ENCODE measurements around the gene ZEB2. TPM values are rescaled to one million over a fixed set of nuclear protein-coding genes. Genes with fewer than 3 reads are reported as not detected.

ZEB2 gene
- polyA plus RNA-seq, 1 donor from 2014 or later, result 51.5 TPM

- Mint-ChIP-seq H3K9me3 (no peaks in the 10 kb centered on the region), H3K27me3 (no peaks in the 10 kb centered on the region), H3K27ac (no peak overlapping the region), H3K4me1 (peaks cover 1 to 13% (median 5%) of the 10 kb centered on the region in 3 donors), H3K4me3 (no peak overlapping the region), H3K36me3 (peaks cover 3% of the 10 kb centered on the region)
Observed at GRCh38 chr2:144401036-144401435, 118.9 kb downstream of the ZEB2 start.

GRCh38 chr2:144396318-144396717 lies 123.6 kb downstream of the ZEB2 start:
- no peak overlapping the region for H3K27ac Mint-ChIP-seq
- H3K4me3 Mint-ChIP-seq, result no peak overlapping the region
- H3K9me3 Mint-ChIP-seq, result no peaks in the 10 kb centered on the region
- H3K36me3 Mint-ChIP-seq, result peaks cover 8% of the 10 kb centered on the region
- no peaks in the 10 kb centered on the region for H3K27me3 Mint-ChIP-seq
- H3K4me1 Mint-ChIP-seq, result peaks cover 0 to 5% (median 3%) of the 10 kb centered on the region in 3 donors

- no peaks in the 10 kb centered on the region for H3K27me3 Mint-ChIP-seq
- peaks cover 8% of the 10 kb centered on the region for H3K36me3 Mint-ChIP-seq
- H3K27ac Mint-ChIP-seq, result no peak overlapping the region
Observed at GRCh38 chr2:144390424-144391020, 129.4 kb downstream of the ZEB2 start.

GRCh38 chr2:144389930-144390311 lies 130.0 kb downstream of the ZEB2 start:
- H3K27ac Mint-ChIP-seq, result no peak overlapping the region
- H3K27me3 Mint-ChIP-seq, result no peaks in the 10 kb centered on the region
- no peak overlapping the region for H3K4me3 Mint-ChIP-seq
- H3K9me3 Mint-ChIP-seq, result no peaks in the 10 kb centered on the region
- peaks cover 0 to 6% (median 3%) of the 10 kb centered on the region in 3 donors for H3K4me1 Mint-ChIP-seq
- peaks cover 6% of the 10 kb centered on the region for H3K36me3 Mint-ChIP-seq

More at GRCh38 chr2:144390424-144391020, 129.4 kb downstream of the ZEB2 start:
- H3K4me3 Mint-ChIP-seq, result no peak overlapping the region
- H3K4me1 Mint-ChIP-seq, result peaks cover 0 to 3% (median under 1%) of the 10 kb centered on the region in 3 donors
- no peaks in the 10 kb centered on the region for H3K9me3 Mint-ChIP-seq

- Mint-ChIP-seq H3K27ac (no peak overlapping the region), H3K4me1 (peaks cover 0 to 8% (median 3%) of the 10 kb centered on the region in 3 donors), H3K9me3 (no peaks in the 10 kb centered on the region), H3K27me3 (no peaks in the 10 kb centered on the region), H3K4me3 (no peak overlapping the region), H3K36me3 (peaks cover 6% of the 10 kb centered on the region)
Observed at GRCh38 chr2:144389151-144389929, 130.6 kb downstream of the ZEB2 start.

- Mint-ChIP-seq H3K36me3 (no peaks in the 10 kb centered on the region), H3K4me1 (peaks cover 11 to 25% (median 20%) of the 10 kb centered on the region in 3 donors)
Observed at GRCh38 chr2:144385381-144385780, 134.5 kb downstream of the ZEB2 start.

GRCh38 chr2:144383571-144384100 lies 136.3 kb downstream of the ZEB2 start:
- Mint-ChIP-seq H3K27me3 (peaks cover 10% of the 10 kb centered on the region), H3K9me3 (no peaks in the 10 kb centered on the region), H3K36me3 (no peaks in the 10 kb centered on the region), H3K4me1 (peaks cover 15 to 28% (median 25%) of the 10 kb centered on the region in 3 donors), H3K27ac (no peak overlapping the region), H3K4me3 (peak overlapping the region in 1 of 4 donors; percentile 19)

More at GRCh38 chr2:144385381-144385780, 134.5 kb downstream of the ZEB2 start:
- H3K27me3 Mint-ChIP-seq, result peaks cover 5% of the 10 kb centered on the region
- no peak overlapping the region for H3K4me3 Mint-ChIP-seq
- H3K27ac Mint-ChIP-seq, result peak overlapping the region in 1 of 3 donors; percentile 2
- H3K9me3 Mint-ChIP-seq, result no peaks in the 10 kb centered on the region

GRCh38 chr2:144382849-144383248 lies 137.1 kb downstream of the ZEB2 start:
- Mint-ChIP-seq H3K9me3 (no peaks in the 10 kb centered on the region), H3K27me3 (peaks cover 10% of the 10 kb centered on the region), H3K27ac (peak overlapping the region in 1 of 3 donors; percentile 0), H3K4me1 (peaks cover 15 to 28% (median 25%) of the 10 kb centered on the region in 3 donors), H3K36me3 (no peaks in the 10 kb centered on the region), H3K4me3 (peak overlapping the region in 2 of 4 donors; percentile 68 to 80)

GRCh38 chr2:144381716-144382115 lies 138.2 kb downstream of the ZEB2 start:
- Mint-ChIP-seq H3K4me1 (peaks cover 15 to 32% (median 29%) of the 10 kb centered on the region in 3 donors), H3K4me3 (peak overlapping the region in 2 of 4 donors; percentile 59 to 61), H3K36me3 (no peaks in the 10 kb centered on the region), H3K9me3 (no peaks in the 10 kb centered on the region), H3K27ac (no peak overlapping the region), H3K27me3 (peaks cover 10% of the 10 kb centered on the region)

- Mint-ChIP-seq H3K4me1 (peaks cover 15 to 35% (median 31%) of the 10 kb centered on the region in 3 donors), H3K27ac (peak overlapping the region in 1 of 3 donors; percentile 29), H3K27me3 (peaks cover 11% of the 10 kb centered on the region)
Observed at GRCh38 chr2:144379851-144380311, 140.0 kb downstream of the ZEB2 start.

GRCh38 chr2:144378551-144378950 lies 141.4 kb downstream of the ZEB2 start:
- no peak overlapping the region for H3K27ac Mint-ChIP-seq
- peaks cover 22 to 40% (median 38%) of the 10 kb centered on the region in 3 donors for H3K4me1 Mint-ChIP-seq
- peaks cover 3% of the 10 kb centered on the region for H3K36me3 Mint-ChIP-seq
- H3K4me3 Mint-ChIP-seq, result no peak overlapping the region
- H3K27me3 Mint-ChIP-seq, result peaks cover 14% of the 10 kb centered on the region
- H3K9me3 Mint-ChIP-seq, result no peaks in the 10 kb centered on the region

More at GRCh38 chr2:144379851-144380311, 140.0 kb downstream of the ZEB2 start:
- no peaks in the 10 kb centered on the region for H3K9me3 Mint-ChIP-seq
- H3K36me3 Mint-ChIP-seq, result peaks cover 3% of the 10 kb centered on the region
- peak overlapping the region in 1 of 4 donors; percentile 15 for H3K4me3 Mint-ChIP-seq

GRCh38 chr2:144377914-144378313 lies 142.0 kb downstream of the ZEB2 start:
- peaks cover 20 to 37% (median 35%) of the 10 kb centered on the region in 3 donors for H3K4me1 Mint-ChIP-seq

GRCh38 chr2:144376926-144377325 lies 143.0 kb downstream of the ZEB2 start:
- peak overlapping the region in 1 of 3 donors; percentile 1 for H3K27ac Mint-ChIP-seq
- no peaks in the 10 kb centered on the region for H3K9me3 Mint-ChIP-seq
- H3K36me3 Mint-ChIP-seq, result peaks cover 3% of the 10 kb centered on the region
- H3K27me3 Mint-ChIP-seq, result peaks cover 19% of the 10 kb centered on the region
- H3K4me3 Mint-ChIP-seq, result peak overlapping the region in 1 of 4 donors; percentile 23
- peaks cover 20 to 40% (median 31%) of the 10 kb centered on the region in 3 donors for H3K4me1 Mint-ChIP-seq

More at GRCh38 chr2:144377914-144378313, 142.0 kb downstream of the ZEB2 start:
- H3K9me3 Mint-ChIP-seq, result no peaks in the 10 kb centered on the region
- H3K36me3 Mint-ChIP-seq, result peaks cover 3% of the 10 kb centered on the region
- H3K27ac Mint-ChIP-seq, result no peak overlapping the region
- no peak overlapping the region for H3K4me3 Mint-ChIP-seq
- H3K27me3 Mint-ChIP-seq, result peaks cover 14% of the 10 kb centered on the region

- Mint-ChIP-seq H3K27me3 (peaks cover 19% of the 10 kb centered on the region), H3K4me3 (peak overlapping the region in 1 of 4 donors; percentile 19), H3K36me3 (peaks cover 3% of the 10 kb centered on the region), H3K27ac (peak overlapping the region in 1 of 3 donors; percentile 1), H3K9me3 (no peaks in the 10 kb centered on the region), H3K4me1 (peaks cover 24 to 40% (median 26%) of the 10 kb centered on the region in 3 donors)
Observed at GRCh38 chr2:144376460-144376859, 143.5 kb downstream of the ZEB2 start.

GRCh38 chr2:144374163-144374661 lies 145.7 kb downstream of the ZEB2 start:
- Mint-ChIP-seq H3K4me3 (peak overlapping the region in 1 of 4 donors; percentile 3), H3K27me3 (peaks cover 9% of the 10 kb centered on the region), H3K9me3 (no peaks in the 10 kb centered on the region), H3K36me3 (peaks cover 3% of the 10 kb centered on the region), H3K27ac (no peak overlapping the region), H3K4me1 (peaks cover 17 to 38% (median 25%) of the 10 kb centered on the region in 3 donors)
